Hippocampal formation (tissue), 2 donors: ENCODE results near the gene MB21D2.

Experiments used
- DNase-seq, 2 donors: peaks; one replicate each; lab custom pipeline; 2025; lab: John Stamatoyannopoulos, UW

MB21D2 gene

GRCh38 chr3:192834428-192834827, 83.2 kb downstream of the MB21D2 start:
- no peak for DNase-seq

DNA sequence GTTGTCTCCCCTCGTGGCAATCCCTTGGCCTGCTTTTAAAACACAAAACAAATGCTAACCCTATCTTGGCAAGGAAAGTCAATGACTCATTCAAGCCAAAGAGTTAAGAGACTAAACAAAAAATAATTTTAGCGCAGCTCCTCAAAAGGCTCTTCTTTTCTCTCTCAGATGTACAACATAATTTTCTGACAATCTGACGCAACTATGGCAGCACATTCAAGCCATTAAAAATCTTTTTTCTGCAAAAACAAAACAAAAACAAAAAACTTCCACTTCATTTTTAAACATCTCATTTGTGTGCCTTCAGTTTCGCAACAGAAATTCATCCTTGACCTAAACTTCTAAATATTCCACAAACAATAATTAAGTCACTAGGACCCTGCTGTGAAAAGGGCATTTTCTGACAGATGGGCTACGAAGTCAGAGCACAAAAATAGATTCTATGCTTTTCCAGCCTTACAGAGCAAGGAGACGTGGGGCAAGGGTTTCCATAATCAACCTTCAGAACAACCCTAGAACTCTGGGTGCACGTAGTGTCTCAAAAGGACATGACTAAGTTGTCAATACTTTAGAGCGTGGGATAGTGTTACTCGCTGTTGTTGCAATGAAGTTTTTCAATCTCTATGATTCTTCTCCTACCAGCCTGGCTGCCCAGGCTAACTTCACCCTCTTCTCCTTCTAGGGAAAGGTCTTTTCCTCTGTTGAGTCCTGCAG, 84.3 kb downstream of the MB21D2 start:
- DNase-seq, result no peak

DNA sequence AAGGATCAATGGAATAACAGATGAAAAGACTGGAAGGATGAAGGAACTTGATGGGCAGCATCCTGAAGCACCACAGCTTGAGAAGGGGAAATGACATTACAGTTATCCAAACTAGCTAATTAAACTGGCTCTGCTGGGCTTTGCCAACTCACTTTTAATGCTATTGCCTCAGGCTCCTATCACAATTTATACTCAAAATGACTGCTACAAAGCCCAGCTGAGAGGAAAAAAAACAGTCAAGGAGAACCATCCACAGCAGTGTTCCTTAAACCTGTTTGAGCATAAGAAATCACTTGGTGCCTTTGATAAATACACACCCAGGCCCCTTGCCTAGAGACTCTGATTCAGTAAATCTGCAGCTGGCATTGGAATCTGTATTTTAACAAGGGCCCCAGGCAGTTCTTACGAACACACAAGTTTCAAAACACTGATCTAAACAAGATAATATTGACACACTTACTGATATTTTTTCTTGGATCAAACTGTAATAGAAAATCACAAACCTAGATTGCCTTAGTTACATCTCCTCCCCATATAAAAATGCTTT, 85.8 kb downstream of the MB21D2 start:
- no peak for DNase-seq

GRCh38 chr3:192831111-192831644, 86.5 kb downstream of the MB21D2 start:
- DNase-seq, result no peak

- no peak for DNase-seq
These were observed 87.2 kb downstream of the MB21D2 start for GRCh38 chr3:192830291-192831110.

GRCh38 chr3:192827863-192828594, 89.6 kb downstream of the MB21D2 start:
- no peak for DNase-seq

GRCh38 chr3:192827208-192827607, 90.4 kb downstream of the MB21D2 start:
- DNase-seq, result no peak

DNA sequence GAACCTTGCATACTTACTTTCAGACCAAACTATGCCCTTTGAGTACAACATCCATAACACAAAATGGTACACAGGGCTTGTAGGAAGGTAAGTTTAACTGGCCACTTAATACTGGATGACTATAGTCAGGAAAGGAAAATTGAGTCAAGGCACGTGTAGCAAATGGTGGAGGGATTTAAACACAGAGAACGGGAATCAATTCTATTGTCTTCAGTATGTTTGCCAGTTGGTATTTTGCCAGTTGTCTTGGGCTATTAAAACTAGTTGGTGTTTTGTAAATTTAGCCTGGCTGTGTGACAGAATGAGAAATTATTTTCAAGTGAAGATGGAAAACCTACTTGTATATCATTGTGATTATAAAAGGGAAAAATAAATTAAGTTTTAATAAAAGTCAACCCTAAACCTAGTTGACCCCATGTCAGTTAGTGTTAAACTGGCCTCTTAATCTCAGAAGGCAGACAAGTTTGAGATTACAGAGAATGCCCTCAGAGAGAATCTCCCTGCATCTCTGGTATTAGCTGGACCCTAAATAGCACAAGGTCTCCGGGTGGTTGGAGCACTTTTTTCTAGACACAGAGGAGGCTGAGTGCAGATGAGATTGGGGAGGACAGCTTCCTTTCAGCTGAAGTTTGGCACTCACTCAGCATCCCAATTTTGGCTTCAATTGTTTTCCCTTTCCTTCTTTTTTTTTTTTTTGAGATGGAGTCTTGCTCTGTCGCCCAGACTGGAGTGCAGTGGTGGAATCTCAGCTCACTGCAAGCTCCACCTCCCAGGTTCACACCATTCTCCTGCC, 91.2 kb downstream of the MB21D2 start:
- no peak for DNase-seq

DNA sequence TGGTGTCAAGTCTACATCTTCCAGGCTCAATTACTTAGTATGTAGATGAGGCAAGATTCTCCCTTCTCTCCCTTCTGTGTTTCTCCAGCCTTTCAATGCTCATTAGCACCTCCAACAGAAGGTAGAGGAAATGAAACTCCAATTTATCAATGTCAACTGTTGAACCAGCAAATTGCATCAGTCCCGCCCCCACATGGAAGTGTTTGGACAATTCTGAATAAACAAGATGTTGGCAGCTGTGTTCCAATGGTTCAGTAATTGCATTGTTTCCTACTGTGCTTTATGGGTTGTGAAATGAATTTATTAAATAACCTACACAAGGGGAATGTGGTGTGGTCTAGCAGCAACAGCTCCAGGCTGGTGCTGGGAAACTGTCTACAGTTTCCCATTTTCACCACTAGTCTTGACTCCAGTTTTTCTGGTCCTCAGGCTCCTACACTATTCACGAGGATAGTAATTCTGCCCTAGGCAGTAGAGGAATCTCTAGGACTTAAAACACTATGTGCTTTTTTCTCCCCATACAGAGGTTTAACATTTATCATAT, 91.9 kb downstream of the MB21D2 start:
- no peak for DNase-seq

DNA sequence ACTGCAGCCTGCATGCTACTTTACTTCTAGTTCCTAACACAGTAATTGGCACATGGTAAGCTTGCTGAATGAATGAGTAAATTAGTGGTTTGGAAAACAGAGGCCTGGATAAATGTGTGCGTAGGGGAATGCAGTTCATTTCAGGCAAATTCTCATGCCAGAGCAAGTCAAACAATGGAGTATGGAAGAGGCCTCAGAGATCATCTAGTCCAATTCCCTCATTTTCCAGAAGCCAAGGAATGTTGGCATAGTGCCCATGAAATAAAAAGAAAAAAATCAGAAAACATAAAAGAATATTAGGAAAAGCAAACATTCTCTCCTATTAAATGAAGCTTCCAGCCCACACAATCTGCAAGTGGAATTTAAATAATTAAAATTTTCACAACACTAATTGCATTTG, 92.4 kb downstream of the MB21D2 start:
- DNase-seq, result no peak

DNA sequence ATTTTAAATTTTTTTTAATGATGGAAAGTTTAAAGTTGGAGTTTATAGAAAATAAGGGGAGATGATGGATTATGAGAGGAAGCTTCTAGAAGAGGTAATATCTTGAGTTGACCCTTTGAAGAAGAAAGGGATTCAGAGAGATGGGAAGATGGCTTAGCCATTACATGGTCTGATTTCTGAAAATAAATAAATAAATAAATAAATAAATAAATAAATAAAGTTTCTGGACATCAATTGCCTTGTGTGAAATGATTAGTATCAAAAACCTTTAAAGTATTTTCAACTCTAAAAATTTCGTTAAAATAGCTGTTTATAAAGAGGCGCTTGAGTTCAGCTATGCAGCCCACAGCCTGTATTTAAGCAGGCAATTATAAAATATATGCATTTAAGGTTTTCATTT, 93.3 kb downstream of the MB21D2 start:
- no peak for DNase-seq

GRCh38 chr3:192821161-192821560, 96.5 kb downstream of the MB21D2 start:
- DNase-seq, result no peak

DNA sequence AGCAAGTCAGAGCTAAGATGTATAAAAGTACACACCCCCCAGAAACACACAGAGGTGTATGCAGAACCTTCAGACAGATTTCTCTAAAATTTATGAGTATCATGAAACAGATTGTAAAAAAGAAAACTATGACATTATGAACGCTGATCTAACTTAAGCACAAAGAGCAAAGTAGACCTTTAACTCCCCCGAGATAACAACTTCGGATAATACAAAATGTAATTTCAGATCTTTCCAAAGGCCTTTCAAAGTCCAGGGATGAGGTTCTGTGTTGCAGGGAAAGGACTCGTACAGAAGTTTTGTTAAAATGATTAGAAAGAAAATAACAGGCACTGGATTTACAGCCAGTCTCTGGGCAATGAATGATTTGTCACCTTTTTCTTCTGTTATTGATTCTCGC, 97.5 kb downstream of the MB21D2 start:
- DNase-seq, result no peak

GRCh38 chr3:192819001-192819569, 98.6 kb downstream of the MB21D2 start:
- no peak for DNase-seq

DNA sequence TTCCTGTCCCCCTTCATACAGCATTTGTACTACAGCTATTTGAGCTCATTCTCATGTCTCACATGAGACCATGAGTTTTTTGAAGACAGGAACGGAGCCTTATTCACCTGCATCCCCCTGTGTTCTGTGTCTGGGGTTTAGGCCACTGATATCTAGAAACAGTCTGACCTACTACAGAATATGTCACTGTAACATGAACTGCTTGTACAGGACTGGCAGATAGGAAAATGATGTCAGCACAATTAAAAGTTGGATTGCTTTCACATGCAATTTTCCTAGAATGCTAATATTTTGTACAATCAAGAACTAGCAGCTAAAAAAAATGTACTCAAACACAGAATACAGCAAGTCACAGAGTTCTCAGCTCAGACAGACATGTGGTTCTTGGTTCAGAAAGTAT, 99.5 kb downstream of the MB21D2 start:
- DNase-seq, result no peak

GRCh38 chr3:192817506-192817905, 100.2 kb downstream of the MB21D2 start:
- no peak for DNase-seq

DNA sequence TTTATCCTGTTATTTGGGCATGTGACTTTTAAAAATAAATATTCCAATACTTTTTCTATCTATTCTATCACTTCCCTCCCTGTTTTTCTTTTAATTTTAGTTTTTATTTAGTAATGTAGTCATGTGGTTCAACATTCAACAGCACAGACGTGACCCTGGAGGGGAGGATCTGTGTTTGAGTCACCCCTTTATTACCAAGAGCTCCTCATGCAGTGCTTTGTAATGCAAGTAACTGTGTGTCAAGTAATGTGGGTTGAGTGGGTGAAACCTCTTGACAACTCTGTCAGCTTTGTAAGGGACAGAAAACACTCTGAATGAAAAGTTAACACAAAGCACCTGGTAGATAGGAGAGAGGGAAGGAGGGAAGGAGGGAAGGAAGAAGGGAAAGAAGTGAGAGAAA, 100.6 kb downstream of the MB21D2 start:
- DNase-seq, result no peak

DNA sequence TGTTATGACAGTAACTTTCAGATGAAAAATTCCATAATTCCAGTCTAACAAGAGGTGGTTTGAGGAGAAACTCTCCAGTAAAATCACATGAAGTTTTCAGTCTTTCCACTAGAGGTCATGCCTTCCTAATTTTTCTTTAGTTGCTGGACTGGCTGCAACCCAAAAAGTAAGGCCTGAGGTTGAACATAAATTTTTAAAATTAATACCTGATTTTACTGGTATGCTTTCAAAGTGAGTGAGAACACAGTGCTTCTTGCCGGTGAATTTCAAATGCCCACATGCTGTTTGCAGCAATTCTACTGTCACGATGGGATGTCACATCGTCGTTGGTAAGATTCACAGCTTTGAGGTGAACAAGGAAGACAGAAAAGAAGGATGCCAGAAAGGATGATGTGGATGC, 101.3 kb downstream of the MB21D2 start:
- peak in 1 of 2 donors; percentile 63 for DNase-seq

- DNase-seq, result peak; percentile 19 to 54
These were observed 104.8 kb downstream of the MB21D2 start for GRCh38 chr3:192812743-192813383.

DNA sequence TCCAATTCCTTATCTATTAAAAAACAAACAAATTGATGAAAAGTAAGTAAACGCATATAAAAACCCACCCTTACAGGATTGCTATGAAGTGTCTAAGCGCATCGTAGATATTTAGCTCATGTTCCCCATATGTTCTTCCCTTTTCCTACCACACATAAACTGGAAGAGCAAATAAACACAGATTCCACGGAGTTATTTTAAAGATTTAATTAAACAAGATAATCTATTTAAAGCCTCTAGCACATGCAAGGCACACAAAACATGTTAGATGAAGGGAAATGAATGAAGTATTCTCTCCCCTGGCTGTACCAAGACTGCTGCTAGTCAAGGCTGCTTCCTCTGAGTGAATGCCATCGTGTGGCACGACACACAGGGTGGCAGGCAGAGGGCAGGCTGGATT, 111.9 kb downstream of the MB21D2 start:
- no peak for DNase-seq
